Adipocyte (in vitro differentiated cells): ENCODE results near the gene NEK6.

Source experiments
- DNase-seq: peaks from one replicate; pipeline ENCODE4 v3.0.0-alpha.2; 2015; ENCODE audit warnings: low read depth
- H3K27me3 ChIP-seq: replicated peaks from 2 replicates; pipeline ENCODE4 v1.7.0; 2013; ENCODE audit warnings: mild to moderate bottlenecking, low read length, moderate library complexity; ENCODE audit not compliant: control insufficient read depth, insufficient read depth
- H3K36me3 ChIP-seq: 2 replicates; pipeline ENCODE4 v1.7.0; 2013; ENCODE audit warnings: low read length, mild to moderate bottlenecking, moderate library complexity; ENCODE audit not compliant: control insufficient read depth, insufficient read depth, severe bottlenecking
- H3K4me1 ChIP-seq: 2 replicates; pipeline ENCODE4 v1.7.0; 2013; ENCODE audit warnings: mild to moderate bottlenecking, low read length, moderate library complexity; ENCODE audit not compliant: control insufficient read depth, insufficient read depth
- H3K4me3 ChIP-seq: 2 replicates; pipeline ENCODE4 v1.7.0; 2013; ENCODE audit warnings: mild to moderate bottlenecking, low read length, moderate library complexity
- H3K9ac ChIP-seq: 2 replicates; pipeline ENCODE4 v1.7.0; 2013; ENCODE audit warnings: mild to moderate bottlenecking, low read length, moderate library complexity
- H3K9me3 ChIP-seq: 2 replicates; pipeline ENCODE4 v1.7.0; 2013; ENCODE audit warnings: mild to moderate bottlenecking, low read length, moderate library complexity; ENCODE audit not compliant: control insufficient read depth

NEK6 gene

GRCh38 chr9:124342402-124342775 is 84.6 kb downstream of the NEK6 start:
- Histone ChIP-seq H3K9me3 (peaks cover 6% of the 10 kb centered on the region), H3K9ac (peak overlapping the region; percentile 68), H3K4me1 (peaks cover 18% of the 10 kb centered on the region), H3K36me3 (peaks cover 81% of the 10 kb centered on the region), H3K27me3 (no peaks in the 10 kb centered on the region), H3K4me3 (no peak overlapping the region)
- DNase-seq: no peak

GRCh38 chr9:124342776-124343485 is 85.2 kb downstream of the NEK6 start:
- peak; percentile 95 for DNase-seq
- Histone ChIP-seq H3K9me3 (peaks cover 1% of the 10 kb centered on the region), H3K27me3 (no peaks in the 10 kb centered on the region), H3K4me1 (peaks cover 18% of the 10 kb centered on the region), H3K36me3 (peaks cover 81% of the 10 kb centered on the region), H3K4me3 (no peak overlapping the region), H3K9ac (peak overlapping the region; percentile 68)

GRCh38 chr9:124343533-124344290 is 86.0 kb downstream of the NEK6 start:
- Histone ChIP-seq H3K4me3 (no peak overlapping the region), H3K9me3 (no peaks in the 10 kb centered on the region), H3K9ac (peak overlapping the region; percentile 49), H3K4me1 (peaks cover 18% of the 10 kb centered on the region), H3K27me3 (no peaks in the 10 kb centered on the region), H3K36me3 (peaks cover 81% of the 10 kb centered on the region)
- DNase-seq: no peak

GRCh38 chr9:124344291-124345050 is 86.7 kb downstream of the NEK6 start:
- H3K9ac ChIP-seq: no peak overlapping the region
- peaks cover 83% of the 10 kb centered on the region for H3K36me3 ChIP-seq
- H3K27me3 ChIP-seq: no peaks in the 10 kb centered on the region
- no peak for DNase-seq
- no peak overlapping the region for H3K4me3 ChIP-seq
- H3K9me3 ChIP-seq: no peaks in the 10 kb centered on the region
- H3K4me1 ChIP-seq: peaks cover 18% of the 10 kb centered on the region

- Histone ChIP-seq H3K4me1 (peaks cover 18% of the 10 kb centered on the region), H3K4me3 (no peak overlapping the region), H3K9ac (no peak overlapping the region), H3K27me3 (no peaks in the 10 kb centered on the region), H3K9me3 (no peaks in the 10 kb centered on the region), H3K36me3 (peaks cover 83% of the 10 kb centered on the region)
- DNase-seq: no peak
These were observed 87.3 kb downstream of the NEK6 start for GRCh38 chr9:124345063-124345462.

GRCh38 chr9:124345751-124346281 is 88.1 kb downstream of the NEK6 start:
- Histone ChIP-seq H3K4me3 (no peak overlapping the region), H3K36me3 (peaks cover 83% of the 10 kb centered on the region), H3K9ac (no peak overlapping the region), H3K4me1 (peaks cover 18% of the 10 kb centered on the region), H3K9me3 (no peaks in the 10 kb centered on the region), H3K27me3 (no peaks in the 10 kb centered on the region)
- no peak for DNase-seq

GRCh38 chr9:124346347-124347163 is 88.8 kb downstream of the NEK6 start:
- peaks cover 18% of the 10 kb centered on the region for H3K4me1 ChIP-seq
- no peak for DNase-seq
- no peaks in the 10 kb centered on the region for H3K27me3 ChIP-seq
- H3K9me3 ChIP-seq: no peaks in the 10 kb centered on the region
- H3K9ac ChIP-seq: no peak overlapping the region
- H3K36me3 ChIP-seq: peaks cover 85% of the 10 kb centered on the region
- no peak overlapping the region for H3K4me3 ChIP-seq

- no peak for DNase-seq
- H3K4me3 ChIP-seq: no peak overlapping the region
These were observed 89.6 kb downstream of the NEK6 start for GRCh38 chr9:124347206-124347967.

GRCh38 chr9:124347968-124348358 is 90.2 kb downstream of the NEK6 start:
- Histone ChIP-seq H3K4me3 (no peak overlapping the region), H3K27me3 (no peaks in the 10 kb centered on the region), H3K36me3 (peaks cover 94% of the 10 kb centered on the region), H3K4me1 (peaks cover 13% of the 10 kb centered on the region), H3K9ac (no peak overlapping the region), H3K9me3 (no peaks in the 10 kb centered on the region)
- no peak for DNase-seq

More at GRCh38 chr9:124347206-124347967, 89.6 kb downstream of the NEK6 start:
- Histone ChIP-seq H3K36me3 (peaks cover 88% of the 10 kb centered on the region), H3K9ac (no peak overlapping the region), H3K9me3 (no peaks in the 10 kb centered on the region), H3K4me1 (peaks cover 13% of the 10 kb centered on the region), H3K27me3 (no peaks in the 10 kb centered on the region)

- Histone ChIP-seq H3K9me3 (no peaks in the 10 kb centered on the region), H3K9ac (no peak overlapping the region), H3K4me3 (no peak overlapping the region), H3K4me1 (peaks cover 14% of the 10 kb centered on the region), H3K27me3 (no peaks in the 10 kb centered on the region), H3K36me3 (peaks cover 96% of the 10 kb centered on the region)
- DNase-seq: no peak
These were observed 90.6 kb downstream of the NEK6 start for GRCh38 chr9:124348363-124348762.
